Midbrain (tissue), 1 donor: ENCODE results near the gene GNAI1.
"Not testable (repeated sequence)": the region's sequence is repeated elsewhere in the genome, so short reads cannot be mapped to it uniquely, and the experiment has no call there.

Source experiments
- DNase-seq: peaks from one replicate; lab custom pipeline; 2025; lab: John Stamatoyannopoulos, UW

The GNAI1 gene

DNA sequence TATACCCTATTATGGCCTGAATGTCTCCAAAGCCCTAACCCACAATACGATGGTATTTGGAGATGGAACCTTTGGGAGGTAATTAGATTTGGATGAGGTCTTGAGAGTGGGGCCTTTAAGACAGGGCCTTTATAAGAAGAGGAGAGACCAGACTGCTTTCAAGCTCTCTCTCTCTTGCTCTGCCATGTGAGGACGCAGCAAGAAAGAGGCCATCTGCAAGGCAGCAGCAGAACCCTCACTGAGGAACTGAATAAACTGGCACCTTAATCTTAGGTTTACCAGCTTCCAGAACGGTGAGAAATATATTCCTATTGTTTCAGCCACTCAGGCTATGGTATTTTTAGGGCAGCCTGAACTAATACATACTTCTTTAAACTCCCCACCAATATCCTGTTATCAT lies 2.0 kb upstream of the GNAI1 start:
- DNase-seq: no peak

DNA sequence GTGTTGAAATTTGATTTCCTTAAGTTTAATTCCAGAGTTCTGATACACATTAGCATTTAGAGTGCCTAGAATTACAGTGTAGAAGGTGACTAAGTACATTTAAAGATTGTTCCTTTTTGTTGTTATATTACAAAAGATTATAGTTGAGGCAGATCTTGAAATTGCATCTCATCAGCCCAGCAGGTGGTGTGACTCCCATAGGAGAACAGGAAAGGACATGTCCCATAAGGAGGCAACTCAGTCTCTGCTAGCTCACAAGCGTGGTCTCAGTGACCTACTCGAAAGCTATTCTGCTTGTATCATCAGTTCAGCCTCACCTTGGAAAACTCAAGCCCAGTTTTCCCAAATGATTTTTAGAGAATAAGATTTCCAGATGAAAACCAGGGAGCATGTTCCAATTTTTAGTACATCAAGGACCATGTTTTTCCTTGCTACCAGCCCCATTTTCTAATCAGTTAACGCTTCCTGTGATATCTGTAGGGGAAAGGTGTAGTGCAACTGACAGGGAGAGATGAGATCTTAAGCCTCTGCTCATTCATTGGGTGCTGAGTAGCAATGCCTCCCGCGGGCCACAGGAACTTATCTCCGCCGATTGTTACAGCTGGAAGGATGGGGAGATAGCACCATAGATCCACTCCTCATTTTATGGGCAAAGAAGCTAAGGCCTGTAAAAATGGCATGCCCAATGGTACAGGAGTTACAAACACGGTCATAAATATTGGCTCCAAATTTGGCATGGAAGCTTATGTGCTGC lies 1.1 kb upstream of the GNAI1 start:
- peak; percentile 32 for DNase-seq

- DNase-seq: peak; percentile 75
Measured at GRCh38 chr7:80134115-80134535, 506 bp upstream of the GNAI1 start.

DNA sequence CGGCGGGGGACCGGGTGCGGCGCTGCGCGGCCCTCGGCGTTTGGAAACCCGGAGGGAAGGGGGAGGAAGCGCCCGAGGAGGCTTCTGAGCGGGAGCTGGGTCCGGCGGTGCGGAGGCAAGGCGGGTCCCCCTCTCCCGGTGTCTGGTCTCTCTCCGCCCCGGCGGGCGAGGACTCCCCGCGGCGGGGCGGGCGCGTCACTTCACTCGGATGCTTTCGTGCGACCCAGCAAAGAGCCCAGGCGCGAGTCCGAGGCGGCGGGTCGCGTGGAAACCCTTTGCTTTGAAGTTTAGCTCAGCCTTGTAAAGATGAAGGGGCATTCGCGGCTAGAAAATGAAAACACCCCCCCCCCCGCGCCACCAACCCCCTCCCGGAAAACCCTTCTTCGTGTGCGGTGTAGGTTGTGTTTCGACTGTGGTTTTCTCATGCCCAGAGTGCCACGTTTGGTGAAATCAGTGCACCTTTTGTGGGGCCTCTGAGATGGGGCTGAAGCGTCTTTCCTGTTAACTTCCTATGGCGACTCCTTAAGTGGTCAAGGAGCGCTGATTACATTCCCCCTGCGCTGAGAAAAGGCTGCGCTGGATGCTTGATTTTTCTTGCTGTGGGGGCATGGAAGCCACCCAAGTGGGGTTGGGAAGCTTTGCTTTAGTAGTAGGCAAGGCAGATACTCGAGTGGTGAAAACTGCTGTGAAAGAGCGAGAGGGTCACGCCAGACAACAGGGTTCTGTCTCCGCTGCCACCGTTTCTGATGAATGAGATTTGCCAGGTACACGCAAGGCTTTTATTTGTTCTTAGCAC lies 876 bp downstream of the GNAI1 start:
- peak; percentile 41 for DNase-seq

DNA sequence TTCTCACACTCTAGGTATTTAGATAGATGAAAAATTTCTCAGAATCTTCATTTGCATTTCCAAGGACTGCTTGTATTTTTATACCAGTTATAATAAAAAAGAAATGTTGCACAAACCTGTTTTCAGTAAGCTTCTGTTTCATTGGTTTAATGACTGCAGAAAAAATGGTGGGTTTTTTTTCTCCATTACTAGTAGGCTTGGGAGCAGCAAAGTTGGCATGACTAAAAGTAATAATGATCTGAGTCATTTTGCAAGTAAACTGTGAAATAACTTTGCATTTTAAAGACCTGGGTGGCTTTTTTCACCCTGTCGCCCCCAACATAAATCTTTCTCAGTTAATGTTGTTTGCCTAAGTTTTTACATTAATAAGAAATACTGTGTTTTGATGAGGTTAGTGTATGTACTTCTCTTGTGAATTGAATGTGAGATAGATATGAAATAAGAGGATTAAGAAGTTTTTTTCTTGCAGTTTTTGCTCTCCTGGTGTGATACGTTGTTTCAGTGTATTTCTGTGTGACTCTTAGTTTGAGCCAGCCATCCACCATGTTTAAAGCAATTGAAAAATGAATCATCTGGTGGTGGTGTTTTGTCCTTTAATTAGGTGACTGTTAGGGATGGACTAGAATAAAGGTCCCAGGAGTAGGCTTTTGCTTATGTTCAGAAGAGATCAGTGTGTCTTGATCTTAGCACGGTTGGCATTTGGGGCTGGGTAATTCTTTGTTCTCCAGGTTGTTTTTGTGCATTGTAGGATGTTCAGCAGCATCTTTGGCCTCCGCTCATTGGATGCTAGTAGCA lies 1.8 kb downstream of the GNAI1 start:
- DNase-seq: no peak

DNA sequence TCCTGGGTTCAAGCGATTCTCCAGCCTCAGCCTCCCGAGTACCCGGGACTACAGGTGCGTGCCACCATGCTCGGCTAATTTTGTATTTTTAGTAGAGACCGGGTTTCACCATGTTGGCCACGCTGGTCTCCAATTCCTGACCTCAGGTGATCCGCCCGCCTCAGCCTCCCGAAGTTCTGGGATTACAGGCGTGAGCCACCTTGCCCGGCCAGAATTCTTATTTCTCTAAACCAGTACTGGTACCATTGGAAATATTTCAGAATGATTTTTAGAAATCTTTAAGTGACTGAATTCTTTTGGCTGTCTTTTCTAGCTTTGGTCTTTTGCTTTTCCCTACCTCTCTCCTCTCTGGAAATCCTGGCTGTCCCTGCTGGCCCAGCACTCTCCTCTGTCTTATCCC lies 2.8 kb downstream of the GNAI1 start:
- DNase-seq: no peak

GRCh38 chr7:80139236-80139635 lies 4.6 kb downstream of the GNAI1 start:
- no peak for DNase-seq

GRCh38 chr7:80140388-80140787 lies 5.8 kb downstream of the GNAI1 start:
- no peak for DNase-seq

- DNase-seq: no peak
Measured at GRCh38 chr7:80141376-80141775, 6.7 kb downstream of the GNAI1 start.

- no peak for DNase-seq
Measured at GRCh38 chr7:80142853-80143580, 8.4 kb downstream of the GNAI1 start.

DNA sequence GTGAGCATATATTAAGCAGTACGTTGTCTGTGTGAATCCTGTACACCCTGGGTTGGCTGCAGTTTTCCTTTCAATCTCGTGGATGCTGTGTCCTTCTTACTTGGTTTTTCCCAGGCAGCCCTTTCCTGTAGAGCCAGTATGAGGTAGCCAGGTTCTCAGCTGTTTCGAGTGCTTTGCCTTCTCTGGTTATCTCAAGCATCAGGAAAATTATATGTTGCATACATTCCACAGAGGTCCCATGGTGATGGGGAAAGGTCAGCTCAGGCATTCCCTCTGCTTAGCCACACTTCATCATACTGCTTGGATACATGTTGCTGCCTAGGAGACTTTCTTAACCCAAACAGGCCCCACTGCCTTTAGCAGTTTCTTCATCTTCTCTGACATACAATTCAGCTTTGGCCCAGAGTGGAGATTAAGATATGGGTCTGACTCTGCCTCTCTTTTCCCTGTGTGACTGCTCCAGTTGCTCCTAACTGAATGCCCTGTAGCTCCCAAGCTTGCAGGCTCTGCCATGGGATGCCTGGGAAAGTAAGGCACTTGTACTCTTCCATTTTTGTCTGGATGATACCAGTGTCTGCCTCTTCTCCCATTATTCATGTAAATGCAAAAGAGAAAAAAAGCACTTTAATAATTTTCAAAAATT lies 11.3 kb downstream of the GNAI1 start:
- no peak for DNase-seq

DNA sequence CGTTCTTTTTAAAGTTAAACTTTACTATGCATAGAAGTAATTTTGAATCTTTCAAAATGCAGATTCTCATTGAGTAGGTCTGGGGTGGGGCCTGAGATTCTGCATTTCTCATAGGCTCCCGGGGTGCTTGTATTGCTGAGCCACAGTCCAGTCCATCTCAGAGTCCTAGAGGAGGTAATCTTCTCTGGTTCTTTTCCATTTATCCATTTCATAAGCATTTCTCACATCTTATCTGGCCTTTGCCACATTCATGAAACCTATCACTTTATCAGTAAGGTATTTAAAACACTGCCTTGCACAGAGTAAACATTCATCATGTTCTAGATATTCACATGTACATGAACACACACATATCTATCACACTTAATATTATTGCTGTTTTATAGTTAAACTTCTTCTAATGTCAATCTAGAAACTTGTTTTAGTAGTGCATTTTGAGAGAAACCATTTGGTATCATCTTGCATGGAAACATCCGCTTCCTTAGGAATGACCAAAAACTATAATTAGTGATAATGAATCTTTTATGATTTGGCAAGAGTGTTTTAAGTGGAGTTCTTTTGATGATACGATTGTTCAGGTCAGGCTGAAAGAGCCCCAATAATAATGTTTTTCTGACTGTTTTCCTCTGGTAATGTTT lies 12.0 kb downstream of the GNAI1 start:
- DNase-seq: no peak

- no peak for DNase-seq
Measured at GRCh38 chr7:80147543-80148391, 13.1 kb downstream of the GNAI1 start.

DNA sequence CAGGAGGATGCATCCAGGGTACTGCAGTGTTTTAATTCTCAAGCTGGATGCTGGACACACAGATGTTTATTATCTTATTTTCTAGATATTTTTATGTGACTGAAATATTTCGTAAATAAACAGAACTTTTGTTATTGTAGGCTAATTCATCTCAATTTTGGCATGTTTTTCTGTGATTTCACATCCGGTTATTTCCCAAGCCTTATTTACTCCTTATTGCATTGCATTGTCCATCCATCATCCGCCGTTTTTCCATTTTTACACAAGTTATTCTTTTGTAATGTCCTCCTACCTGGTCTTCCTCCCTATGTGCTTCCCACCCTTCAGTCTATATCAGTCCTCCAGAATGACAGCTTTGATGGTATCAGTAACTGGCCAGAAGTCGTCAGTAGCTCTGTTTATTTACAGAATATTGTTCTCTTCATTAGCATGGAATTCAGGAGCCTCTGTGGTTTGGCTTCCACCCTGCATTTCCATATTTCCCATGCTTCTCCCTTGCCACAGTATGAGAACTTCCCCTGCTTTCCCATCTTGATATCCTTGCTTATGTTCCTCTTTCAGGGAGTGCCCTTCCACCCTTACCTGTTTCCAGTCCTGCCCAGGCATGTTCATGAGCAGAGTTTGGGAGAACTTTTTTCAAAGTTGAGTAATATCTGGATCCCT lies 16.1 kb downstream of the GNAI1 start:
- DNase-seq: no peak

DNA sequence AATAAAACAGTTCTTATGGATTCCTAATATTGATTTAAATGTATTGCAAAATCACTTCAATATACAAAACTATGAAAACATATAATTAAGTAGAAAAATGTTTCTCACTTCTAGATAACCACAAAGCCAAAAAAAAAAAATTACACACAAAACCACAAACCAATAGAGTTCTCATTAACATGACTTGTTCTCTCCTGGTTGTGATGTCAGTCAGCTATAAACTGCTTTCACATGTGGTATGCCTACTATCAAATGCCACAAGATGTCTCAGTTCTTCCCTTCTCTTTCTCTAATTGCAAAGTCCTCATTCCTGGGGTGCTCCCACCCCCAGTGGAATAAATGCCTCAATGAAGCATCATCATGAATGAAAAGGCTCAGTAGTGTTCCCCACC lies 16.6 kb downstream of the GNAI1 start:
- no peak for DNase-seq

DNA sequence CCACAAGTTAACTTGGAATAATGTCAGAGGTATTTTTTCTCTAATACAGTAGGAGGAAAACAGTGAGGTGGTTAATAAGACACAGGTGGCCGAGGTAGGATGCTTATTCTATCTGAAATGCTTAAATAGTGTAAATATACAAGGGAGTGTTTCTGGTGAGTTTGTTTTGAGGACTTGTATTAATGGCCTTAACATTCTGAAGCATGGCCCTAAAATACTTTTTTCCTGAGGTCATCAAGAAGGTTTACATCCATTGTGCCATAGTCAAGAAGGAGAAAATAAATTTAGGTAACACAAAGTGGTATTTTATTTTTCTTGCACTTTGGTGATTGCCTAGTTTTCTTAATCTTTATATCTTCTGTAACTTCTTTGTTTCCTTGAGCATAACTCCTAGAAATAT lies 18.8 kb downstream of the GNAI1 start:
- DNase-seq: no peak

- DNase-seq: no peak
Measured at GRCh38 chr7:80154656-80155333, 20.2 kb downstream of the GNAI1 start.

DNA sequence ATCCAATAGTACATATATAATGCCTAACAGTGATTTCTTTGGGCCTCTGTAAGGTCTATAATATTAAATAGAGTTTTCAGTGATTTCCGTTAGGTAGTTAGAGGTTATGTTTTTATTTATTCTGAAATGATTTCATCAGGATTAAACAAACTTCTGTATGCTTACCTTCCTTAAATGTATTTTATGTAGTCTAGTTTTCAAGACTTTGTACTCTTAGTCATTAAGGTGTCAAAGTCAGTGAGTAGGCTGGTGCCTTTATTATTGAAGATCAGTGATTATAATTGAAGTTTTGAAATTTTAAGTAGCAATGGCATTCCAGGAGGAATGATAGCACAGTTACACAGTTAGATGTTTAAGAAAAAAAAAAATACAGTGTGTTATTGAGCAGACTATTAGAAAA lies 20.7 kb downstream of the GNAI1 start:
- no peak for DNase-seq

DNA sequence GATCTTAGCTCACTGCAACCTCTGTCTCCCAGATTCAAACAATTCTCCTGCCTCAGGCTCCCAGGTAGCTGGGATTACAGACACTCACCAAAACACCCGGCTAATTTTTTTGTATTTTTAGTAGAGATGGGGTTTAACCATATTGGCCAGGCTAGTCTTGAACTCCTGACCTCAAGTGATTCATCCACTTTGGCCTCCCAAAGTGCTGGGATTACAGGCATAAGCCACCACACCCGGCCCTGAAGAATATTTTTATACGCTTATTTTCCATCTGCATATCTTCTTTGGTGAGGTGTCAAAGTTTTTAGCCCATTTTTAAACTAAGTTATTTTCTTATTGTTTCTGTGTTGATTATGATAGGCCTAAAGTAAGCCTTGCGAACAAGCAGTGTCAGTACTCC lies 23.1 kb downstream of the GNAI1 start:
- DNase-seq: not testable (repeated sequence)
